ENCODE data around the gene UFD1. TPM values are rescaled to one million over a fixed set of nuclear protein-coding genes. Genes with fewer than 3 reads are reported as not detected.

The UFD1 gene
- total RNA-seq, 4 donors from 2014 or later, result 26.9 to 38.1 (median 30.1) TPM

DNA sequence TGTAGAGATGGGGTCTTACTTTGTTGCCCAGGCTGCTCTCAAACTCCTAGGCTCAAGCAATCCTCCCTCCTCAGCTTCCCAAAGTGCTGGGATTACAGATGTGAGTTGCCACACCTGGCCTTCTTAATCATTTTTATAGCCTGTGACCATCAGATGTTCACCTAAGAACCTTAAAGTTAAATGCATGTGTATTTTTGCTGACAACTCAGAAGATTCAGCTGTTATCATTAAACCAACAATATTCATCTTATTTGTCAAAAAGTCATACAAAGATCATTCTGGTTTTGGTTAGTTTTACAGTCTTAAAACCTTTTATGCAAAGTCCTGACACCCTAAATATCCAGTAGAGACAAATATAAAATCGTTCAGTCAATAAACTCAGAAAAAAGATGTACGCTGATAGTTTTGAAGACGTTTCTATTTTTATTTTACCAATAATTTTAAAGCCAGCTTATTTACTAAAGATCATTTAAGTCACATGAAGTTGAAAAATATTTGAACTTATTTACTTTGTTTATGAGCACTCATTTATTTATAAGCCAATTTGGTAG, 23.0 kb upstream of the UFD1 start:
- no peak overlapping the region for H3K4me3 ChIP-seq
- 91 to 92% methylated on average over 3 of the region's 3 CpGs for WGBS, 2 donors
- TF ChIP-seq, protein P1, sequence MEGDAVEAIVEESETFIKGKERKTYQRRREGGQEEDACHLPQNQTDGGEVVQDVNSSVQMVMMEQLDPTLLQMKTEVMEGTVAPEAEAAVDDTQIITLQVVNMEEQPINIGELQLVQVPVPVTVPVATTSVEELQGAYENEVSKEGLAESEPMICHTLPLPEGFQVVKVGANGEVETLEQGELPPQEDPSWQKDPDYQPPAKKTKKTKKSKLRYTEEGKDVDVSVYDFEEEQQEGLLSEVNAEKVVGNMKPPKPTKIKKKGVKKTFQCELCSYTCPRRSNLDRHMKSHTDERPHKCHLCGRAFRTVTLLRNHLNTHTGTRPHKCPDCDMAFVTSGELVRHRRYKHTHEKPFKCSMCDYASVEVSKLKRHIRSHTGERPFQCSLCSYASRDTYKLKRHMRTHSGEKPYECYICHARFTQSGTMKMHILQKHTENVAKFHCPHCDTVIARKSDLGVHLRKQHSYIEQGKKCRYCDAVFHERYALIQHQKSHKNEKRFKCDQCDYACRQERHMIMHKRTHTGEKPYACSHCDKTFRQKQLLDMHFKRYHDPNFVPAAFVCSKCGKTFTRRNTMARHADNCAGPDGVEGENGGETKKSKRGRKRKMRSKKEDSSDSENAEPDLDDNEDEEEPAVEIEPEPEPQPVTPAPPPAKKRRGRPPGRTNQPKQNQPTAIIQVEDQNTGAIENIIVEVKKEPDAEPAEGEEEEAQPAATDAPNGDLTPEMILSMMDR (IDR thresholded peaks at IDR 0.05), result no peak
- no peak for TF ChIP-seq POLR2A (IDR thresholded peaks at IDR 0.05)
- no peak for TF ChIP-seq EP300 (IDR thresholded peaks at IDR 0.05)
- no peaks in the 10 kb centered on the region for H3K27me3 ChIP-seq
- H3K27ac ChIP-seq, result no peak overlapping the region
- H3K4me1 ChIP-seq, result peaks cover 0 to 5% (median 0%) of the 10 kb centered on the region in 4 donors
- no peaks in the 10 kb centered on the region for H3K9me3 ChIP-seq
- no peak for DNase-seq (ENCODE audit: low spot score in 2 of 2)
- no peaks in the 10 kb centered on the region for H3K36me3 ChIP-seq

DNA sequence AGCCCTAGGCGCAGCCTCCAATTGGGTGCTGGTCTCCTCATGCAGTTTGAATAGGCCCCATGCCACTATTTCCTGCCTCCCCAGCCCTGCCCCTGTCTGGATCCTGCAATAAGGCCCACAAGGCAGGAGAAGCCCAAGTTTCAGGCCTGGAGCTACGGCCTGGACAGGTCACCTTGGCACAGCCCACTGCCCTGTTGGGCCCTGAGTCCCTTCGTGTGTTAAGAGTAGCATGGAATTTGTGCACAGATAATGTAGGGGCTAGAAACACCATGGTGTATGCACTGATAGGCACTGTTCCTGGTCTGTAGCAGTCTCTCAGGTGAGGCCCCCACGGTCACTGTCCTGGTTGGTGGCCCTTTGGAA, 20.9 kb upstream of the UFD1 start:
- Histone ChIP-seq H3K4me1 (peaks cover 0 to 9% (median 0%) of the 10 kb centered on the region in 4 donors), H3K9me3 (no peaks in the 10 kb centered on the region), H3K27me3 (no peaks in the 10 kb centered on the region), H3K4me3 (no peak overlapping the region), H3K36me3 (no peaks in the 10 kb centered on the region), H3K27ac (no peak overlapping the region)
- TF ChIP-seq POLR2A (IDR thresholded peaks at IDR 0.05), result no peak
- no peak for TF ChIP-seq EP300 (IDR thresholded peaks at IDR 0.05)
- TF ChIP-seq, protein P1 (IDR thresholded peaks at IDR 0.05), result no peak
- no peak for DNase-seq (ENCODE audit: low spot score in 2 of 2)
- 97 to 98% methylated on average over 4 of the region's 4 CpGs for WGBS, 2 donors

DNA sequence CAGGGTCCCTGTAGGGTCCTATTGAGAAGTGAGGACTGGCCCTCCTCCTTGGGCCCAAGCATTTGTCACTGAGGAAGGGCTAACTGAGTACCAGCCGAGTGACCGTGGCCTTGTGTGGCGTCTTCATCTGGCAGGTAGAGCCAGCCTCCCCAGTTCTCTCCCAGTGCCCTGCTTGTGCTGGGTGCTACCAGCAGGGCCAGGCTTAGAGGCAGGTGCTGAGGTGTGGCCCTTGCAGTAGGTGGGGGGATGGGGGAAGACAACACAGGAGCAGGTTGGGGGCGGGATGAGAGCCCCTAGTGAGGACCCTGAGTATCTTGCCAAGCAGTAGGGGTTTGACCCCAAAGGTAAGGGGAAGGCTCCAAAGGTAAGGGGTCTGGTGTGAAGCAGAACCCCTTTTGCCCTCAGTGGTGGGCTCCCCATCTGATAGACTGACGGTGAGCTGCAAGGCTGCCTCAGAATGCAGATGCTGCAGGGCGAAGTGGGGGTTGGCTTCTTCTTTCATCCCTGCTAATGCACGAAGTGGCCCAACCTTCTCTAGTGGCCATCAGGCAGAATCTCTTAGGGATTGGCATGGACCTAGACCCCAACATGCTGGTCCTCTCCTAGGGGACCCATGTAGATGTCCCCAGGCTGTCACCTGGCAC, 20.4 kb upstream of the UFD1 start:
- Histone ChIP-seq H3K36me3 (no peaks in the 10 kb centered on the region), H3K27me3 (no peaks in the 10 kb centered on the region), H3K4me1 (peaks cover 0 to 9% (median 0%) of the 10 kb centered on the region in 4 donors), H3K4me3 (no peak overlapping the region), H3K27ac (no peak overlapping the region), H3K9me3 (no peaks in the 10 kb centered on the region)
- TF ChIP-seq, protein P1 (IDR thresholded peaks at IDR 0.05), result no peak
- TF ChIP-seq EP300 (IDR thresholded peaks at IDR 0.05), result no peak
- no peak for TF ChIP-seq POLR2A (IDR thresholded peaks at IDR 0.05)
- whole genome bisulfite sequencing, 2 donors, result 100% methylated on average over 1 to 7 of the region's 7 CpGs
- DNase-seq (ENCODE audit: low spot score in 2 of 2), result no peak

DNA sequence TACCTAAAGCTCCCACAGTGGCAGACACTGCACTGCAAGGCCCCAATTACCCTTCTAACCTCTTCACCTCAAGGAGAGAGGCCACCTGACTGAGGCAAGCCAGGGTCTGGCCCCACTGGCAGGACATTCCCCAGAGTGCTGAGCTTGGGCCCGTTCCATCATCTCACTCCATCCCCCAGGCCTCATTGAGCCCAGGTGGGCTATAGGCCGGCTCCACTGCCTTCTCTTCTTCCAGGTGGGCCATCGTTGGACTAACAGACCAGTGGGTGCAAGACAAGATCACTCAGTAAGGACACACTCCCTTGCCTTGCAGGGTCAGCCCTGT, 19.8 kb upstream of the UFD1 start:
- H3K4me1 ChIP-seq, result peaks cover 0 to 9% (median 0%) of the 10 kb centered on the region in 4 donors
- 94% methylated on average over 3 of the region's 3 CpGs for WGBS, 2 donors
- H3K36me3 ChIP-seq, result no peaks in the 10 kb centered on the region
- H3K9me3 ChIP-seq, result no peaks in the 10 kb centered on the region
- DNase-seq (ENCODE audit: low spot score in 2 of 2), result no peak
- no peak overlapping the region for H3K4me3 ChIP-seq
- H3K27me3 ChIP-seq, result no peaks in the 10 kb centered on the region
- no peak overlapping the region for H3K27ac ChIP-seq
- TF ChIP-seq, protein P1 (IDR thresholded peaks at IDR 0.05), result no peak
- TF ChIP-seq POLR2A (IDR thresholded peaks at IDR 0.05) (no peak), EP300 (IDR thresholded peaks at IDR 0.05) (no peak)

DNA sequence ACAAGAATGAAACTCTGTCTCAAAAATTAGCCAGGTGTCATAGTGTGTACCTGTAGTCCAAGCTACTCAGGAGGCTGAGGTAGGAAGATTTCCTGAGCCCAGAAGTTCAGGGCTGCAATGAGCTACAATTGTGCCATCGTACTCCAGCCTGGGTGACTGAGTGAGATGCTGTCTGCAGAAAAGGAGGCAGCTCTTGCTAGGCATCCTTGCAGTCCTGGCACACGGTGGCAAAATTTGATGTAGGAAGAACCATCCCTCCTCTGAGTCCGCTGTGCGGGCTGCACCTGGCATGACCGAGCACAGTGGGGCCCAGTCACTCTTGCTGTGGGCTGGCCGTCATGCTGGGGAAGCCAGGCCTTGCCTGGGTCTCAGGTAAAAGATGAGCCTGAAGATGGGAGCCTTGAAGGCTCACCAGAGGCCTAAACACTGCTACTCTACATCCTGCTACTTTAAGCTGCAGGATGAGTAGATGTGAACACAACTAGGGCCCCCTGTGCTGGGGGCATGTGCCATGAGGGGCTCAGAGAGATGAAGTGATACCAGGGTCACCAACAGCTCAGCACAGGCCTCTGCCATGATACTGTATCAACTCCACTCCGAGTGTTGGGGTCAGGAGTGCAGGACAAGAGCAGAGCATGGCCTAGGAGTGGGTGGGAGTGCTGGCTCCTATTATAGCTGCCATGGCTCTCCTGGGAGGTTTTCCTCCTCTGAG, 19.3 kb upstream of the UFD1 start:
- Histone ChIP-seq H3K4me3 (no peak overlapping the region), H3K9me3 (no peaks in the 10 kb centered on the region)
- WGBS, 2 donors, result 89 to 90% methylated on average over 2 to 6 of the region's 7 CpGs

More for the DNA sequence above, 19.3 kb upstream of the UFD1 start:
- H3K36me3 ChIP-seq, result no peaks in the 10 kb centered on the region
- H3K27ac ChIP-seq, result no peak overlapping the region
- peaks cover 0 to 9% (median 0%) of the 10 kb centered on the region in 4 donors for H3K4me1 ChIP-seq
- no peak for DNase-seq (ENCODE audit: low spot score in 2 of 2)
- H3K27me3 ChIP-seq, result no peaks in the 10 kb centered on the region
- TF ChIP-seq, protein P1 (IDR thresholded peaks at IDR 0.05), result no peak
- TF ChIP-seq EP300 (IDR thresholded peaks at IDR 0.05) (no peak), POLR2A (IDR thresholded peaks at IDR 0.05) (no peak)

Measured in tibial nerve (tissue), 4 donors.